HEK293 (cell line): Measurements from ENCODE around the gene CLP1.

Experiments used
- SCRT1 ChIP-seq: fragments of 450-650 bp; formaldehyde crosslinking; IDR thresholded peaks from 2 replicates; pipeline ENCODE4 v1.5.1; 2016; ENCODE audit warnings: missing biosample characterization, missing genetic modification characterization, borderline replicate concordance
- ZNF114 ChIP-seq: fragments of 450-650 bp; formaldehyde crosslinking; IDR thresholded peaks from 2 replicates; pipeline ENCODE4 v1.5.0; 2017; ENCODE audit warnings: missing biosample characterization, missing genetic modification characterization
- ZNF121 ChIP-seq: fragments of 450-650 bp; formaldehyde crosslinking; IDR thresholded peaks from 2 replicates; pipeline ENCODE4 v1.5.1; 2016; ENCODE audit warnings: missing biosample characterization, missing genetic modification characterization
- ZNF184 ChIP-seq: fragments of 450-650 bp; IDR thresholded peaks from 2 replicates; pipeline ENCODE4 v1.5.1; 2018; ENCODE audit warnings: missing biosample characterization, mild to moderate bottlenecking, missing genetic modification characterization
- ZNF37A ChIP-seq: fragments of 450-650 bp; IDR thresholded peaks from 2 replicates; pipeline ENCODE4 v1.5.1; 2018; ENCODE audit warnings: missing biosample characterization, missing genetic modification characterization
- ZNF530 ChIP-seq: fragments of 450-650 bp; formaldehyde crosslinking; IDR thresholded peaks from 2 replicates; pipeline ENCODE4 v1.5.1; 2016; ENCODE audit warnings: low read depth, missing biosample characterization, missing genetic modification characterization
- ZNF610 ChIP-seq: fragments of 450-650 bp; formaldehyde crosslinking; IDR thresholded peaks from 2 replicates; pipeline ENCODE4 v1.5.1; 2016; ENCODE audit warnings: missing biosample characterization, missing genetic modification characterization, borderline replicate concordance
- ZNF843 ChIP-seq: fragments of 450-650 bp; formaldehyde crosslinking; IDR thresholded peaks from 2 replicates; pipeline ENCODE4 v1.5.1; 2016; ENCODE audit warnings: missing biosample characterization, missing genetic modification characterization
- ZSCAN18 ChIP-seq: fragments of 450-650 bp; formaldehyde crosslinking; IDR thresholded peaks from 2 replicates; pipeline ENCODE4 v1.5.1; 2016; ENCODE audit warnings: missing biosample characterization, missing genetic modification characterization

The CLP1 gene

GRCh38 chr11:57709802-57710367 lies 52.3 kb downstream of the CLP1 start (continued):
- TF ChIP-seq ZNF114 (tag by site-specific recombination) = no peak
- TF ChIP-seq ZNF37A (tag by site-specific recombination) = no peak
- TF ChIP-seq ZSCAN18 (tag by site-specific recombination) = no peak
- no peak for TF ChIP-seq ZNF530 (tag by site-specific recombination)
- TF ChIP-seq ZNF610 (tag by site-specific recombination) = no peak
- no peak for TF ChIP-seq SCRT1 (tag by site-specific recombination)
- no peak for TF ChIP-seq ZNF184 (tag by site-specific recombination)
- TF ChIP-seq ZNF121 (tag by site-specific recombination) = no peak
- no peak for TF ChIP-seq ZNF843
